ENCODE results near the gene KCNG4. TPM values are rescaled to one million over a fixed set of nuclear protein-coding genes. Genes with fewer than 3 reads are reported as not detected.

KCNG4 gene
- total and polyA plus RNA-seq, 2 experiments from 2014 or later = 0.07 TPM; not detected in 1

DNA sequence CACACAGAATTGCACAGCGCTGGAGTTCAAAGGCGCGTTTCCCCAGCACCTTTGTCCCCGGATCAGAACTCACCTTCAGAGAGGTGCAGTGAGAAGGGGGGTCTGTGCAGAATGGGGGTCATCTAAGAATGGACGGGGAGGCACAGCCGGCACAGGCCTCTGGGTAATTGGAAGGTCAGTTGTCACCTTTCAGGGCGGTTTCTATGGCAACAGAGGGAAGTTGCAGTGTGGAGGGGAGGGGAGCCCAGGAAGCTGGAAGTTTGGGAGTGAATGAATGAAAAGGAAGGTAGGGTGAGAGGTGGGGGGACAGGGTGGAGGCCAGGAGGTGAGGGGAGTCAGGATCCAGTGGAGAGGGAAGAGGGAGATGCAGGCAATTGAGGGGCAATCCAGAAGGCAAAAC, 12.4 kb upstream of the KCNG4 start:
- H3K4me1 Mint-ChIP-seq = peaks cover 9% of the 10 kb centered on the region
- TF ChIP-seq EZH2phosphoT487 (IDR thresholded peaks at IDR 0.05; ENCODE audit: unreplicated experiment) (no peak), ZNF114 (CRISPR knock-in tag; IDR thresholded peaks at IDR 0.05) (no peak), CREB1 (CRISPR knock-in tag; IDR thresholded peaks at IDR 0.05; ENCODE audit: low read depth) (no peak), POLR2AphosphoS5 (IDR thresholded peaks at IDR 0.05; ENCODE audit: low read depth) (no peak), NANOG (IDR thresholded peaks at IDR 0.05; ENCODE audit: borderline replicate concordance) (no peak), EZH2 (IDR thresholded peaks at IDR 0.05; ENCODE audit: low read depth, unreplicated experiment) (no peak), STAT1 (IDR thresholded peaks at IDR 0.05; ENCODE audit: unreplicated experiment) (no peak), ZNF331 (CRISPR knock-in tag; IDR thresholded peaks at IDR 0.05; ENCODE audit: low read depth) (no peak)
- TF ChIP-seq, protein P1, sequence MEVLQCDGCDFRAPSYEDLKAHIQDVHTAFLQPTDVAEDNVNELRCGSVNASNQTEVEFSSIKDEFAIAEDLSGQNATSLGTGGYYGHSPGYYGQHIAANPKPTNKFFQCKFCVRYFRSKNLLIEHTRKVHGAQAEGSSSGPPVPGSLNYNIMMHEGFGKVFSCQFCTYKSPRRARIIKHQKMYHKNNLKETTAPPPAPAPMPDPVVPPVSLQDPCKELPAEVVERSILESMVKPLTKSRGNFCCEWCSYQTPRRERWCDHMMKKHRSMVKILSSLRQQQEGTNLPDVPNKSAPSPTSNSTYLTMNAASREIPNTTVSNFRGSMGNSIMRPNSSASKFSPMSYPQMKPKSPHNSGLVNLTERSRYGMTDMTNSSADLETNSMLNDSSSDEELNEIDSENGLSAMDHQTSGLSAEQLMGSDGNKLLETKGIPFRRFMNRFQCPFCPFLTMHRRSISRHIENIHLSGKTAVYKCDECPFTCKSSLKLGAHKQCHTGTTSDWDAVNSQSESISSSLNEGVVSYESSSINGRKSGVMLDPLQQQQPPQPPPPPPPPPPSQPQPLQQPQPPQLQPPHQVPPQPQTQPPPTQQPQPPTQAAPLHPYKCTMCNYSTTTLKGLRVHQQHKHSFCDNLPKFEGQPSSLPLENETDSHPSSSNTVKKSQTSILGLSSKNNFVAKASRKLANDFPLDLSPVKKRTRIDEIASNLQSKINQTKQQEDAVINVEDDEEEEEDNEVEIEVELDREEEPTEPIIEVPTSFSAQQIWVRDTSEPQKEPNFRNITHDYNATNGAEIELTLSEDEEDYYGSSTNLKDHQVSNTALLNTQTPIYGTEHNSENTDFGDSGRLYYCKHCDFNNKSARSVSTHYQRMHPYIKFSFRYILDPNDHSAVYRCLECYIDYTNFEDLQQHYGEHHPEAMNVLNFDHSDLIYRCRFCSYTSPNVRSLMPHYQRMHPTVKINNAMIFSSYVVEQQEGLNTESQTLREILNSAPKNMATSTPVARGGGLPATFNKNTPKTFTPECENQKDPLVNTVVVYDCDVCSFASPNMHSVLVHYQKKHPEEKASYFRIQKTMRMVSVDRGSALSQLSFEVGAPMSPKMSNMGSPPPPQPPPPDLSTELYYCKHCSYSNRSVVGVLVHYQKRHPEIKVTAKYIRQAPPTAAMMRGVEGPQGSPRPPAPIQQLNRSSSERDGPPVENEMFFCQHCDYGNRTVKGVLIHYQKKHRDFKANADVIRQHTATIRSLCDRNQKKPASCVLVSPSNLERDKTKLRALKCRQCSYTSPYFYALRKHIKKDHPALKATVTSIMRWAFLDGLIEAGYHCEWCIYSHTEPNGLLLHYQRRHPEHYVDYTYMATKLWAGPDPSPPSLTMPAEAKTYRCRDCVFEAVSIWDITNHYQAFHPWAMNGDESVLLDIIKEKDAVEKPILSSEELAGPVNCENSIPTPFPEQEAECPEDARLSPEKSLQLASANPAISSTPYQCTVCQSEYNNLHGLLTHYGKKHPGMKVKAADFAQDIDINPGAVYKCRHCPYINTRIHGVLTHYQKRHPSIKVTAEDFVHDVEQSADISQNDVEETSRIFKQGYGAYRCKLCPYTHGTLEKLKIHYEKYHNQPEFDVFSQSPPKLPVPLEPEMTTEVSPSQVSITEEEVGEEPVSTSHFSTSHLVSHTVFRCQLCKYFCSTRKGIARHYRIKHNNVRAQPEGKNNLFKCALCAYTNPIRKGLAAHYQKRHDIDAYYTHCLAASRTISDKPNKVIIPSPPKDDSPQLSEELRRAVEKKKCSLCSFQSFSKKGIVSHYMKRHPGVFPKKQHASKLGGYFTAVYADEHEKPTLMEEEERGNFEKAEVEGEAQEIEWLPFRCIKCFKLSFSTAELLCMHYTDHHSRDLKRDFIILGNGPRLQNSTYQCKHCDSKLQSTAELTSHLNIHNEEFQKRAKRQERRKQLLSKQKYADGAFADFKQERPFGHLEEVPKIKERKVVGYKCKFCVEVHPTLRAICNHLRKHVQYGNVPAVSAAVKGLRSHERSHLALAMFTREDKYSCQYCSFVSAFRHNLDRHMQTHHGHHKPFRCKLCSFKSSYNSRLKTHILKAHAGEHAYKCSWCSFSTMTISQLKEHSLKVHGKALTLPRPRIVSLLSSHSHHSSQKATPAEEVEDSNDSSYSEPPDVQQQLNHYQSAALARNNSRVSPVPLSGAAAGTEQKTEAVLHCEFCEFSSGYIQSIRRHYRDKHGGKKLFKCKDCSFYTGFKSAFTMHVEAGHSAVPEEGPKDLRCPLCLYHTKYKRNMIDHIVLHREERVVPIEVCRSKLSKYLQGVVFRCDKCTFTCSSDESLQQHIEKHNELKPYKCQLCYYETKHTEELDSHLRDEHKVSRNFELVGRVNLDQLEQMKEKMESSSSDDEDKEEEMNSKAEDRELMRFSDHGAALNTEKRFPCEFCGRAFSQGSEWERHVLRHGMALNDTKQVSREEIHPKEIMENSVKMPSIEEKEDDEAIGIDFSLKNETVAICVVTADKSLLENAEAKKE (CRISPR knock-in tag; IDR thresholded peaks at IDR 0.05) = no peak
- TF ChIP-seq, protein P2, sequence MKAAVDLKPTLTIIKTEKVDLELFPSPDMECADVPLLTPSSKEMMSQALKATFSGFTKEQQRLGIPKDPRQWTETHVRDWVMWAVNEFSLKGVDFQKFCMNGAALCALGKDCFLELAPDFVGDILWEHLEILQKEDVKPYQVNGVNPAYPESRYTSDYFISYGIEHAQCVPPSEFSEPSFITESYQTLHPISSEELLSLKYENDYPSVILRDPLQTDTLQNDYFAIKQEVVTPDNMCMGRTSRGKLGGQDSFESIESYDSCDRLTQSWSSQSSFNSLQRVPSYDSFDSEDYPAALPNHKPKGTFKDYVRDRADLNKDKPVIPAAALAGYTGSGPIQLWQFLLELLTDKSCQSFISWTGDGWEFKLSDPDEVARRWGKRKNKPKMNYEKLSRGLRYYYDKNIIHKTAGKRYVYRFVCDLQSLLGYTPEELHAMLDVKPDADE (IDR thresholded peaks at IDR 0.05) = no peak
- TF ChIP-seq, protein P3, sequence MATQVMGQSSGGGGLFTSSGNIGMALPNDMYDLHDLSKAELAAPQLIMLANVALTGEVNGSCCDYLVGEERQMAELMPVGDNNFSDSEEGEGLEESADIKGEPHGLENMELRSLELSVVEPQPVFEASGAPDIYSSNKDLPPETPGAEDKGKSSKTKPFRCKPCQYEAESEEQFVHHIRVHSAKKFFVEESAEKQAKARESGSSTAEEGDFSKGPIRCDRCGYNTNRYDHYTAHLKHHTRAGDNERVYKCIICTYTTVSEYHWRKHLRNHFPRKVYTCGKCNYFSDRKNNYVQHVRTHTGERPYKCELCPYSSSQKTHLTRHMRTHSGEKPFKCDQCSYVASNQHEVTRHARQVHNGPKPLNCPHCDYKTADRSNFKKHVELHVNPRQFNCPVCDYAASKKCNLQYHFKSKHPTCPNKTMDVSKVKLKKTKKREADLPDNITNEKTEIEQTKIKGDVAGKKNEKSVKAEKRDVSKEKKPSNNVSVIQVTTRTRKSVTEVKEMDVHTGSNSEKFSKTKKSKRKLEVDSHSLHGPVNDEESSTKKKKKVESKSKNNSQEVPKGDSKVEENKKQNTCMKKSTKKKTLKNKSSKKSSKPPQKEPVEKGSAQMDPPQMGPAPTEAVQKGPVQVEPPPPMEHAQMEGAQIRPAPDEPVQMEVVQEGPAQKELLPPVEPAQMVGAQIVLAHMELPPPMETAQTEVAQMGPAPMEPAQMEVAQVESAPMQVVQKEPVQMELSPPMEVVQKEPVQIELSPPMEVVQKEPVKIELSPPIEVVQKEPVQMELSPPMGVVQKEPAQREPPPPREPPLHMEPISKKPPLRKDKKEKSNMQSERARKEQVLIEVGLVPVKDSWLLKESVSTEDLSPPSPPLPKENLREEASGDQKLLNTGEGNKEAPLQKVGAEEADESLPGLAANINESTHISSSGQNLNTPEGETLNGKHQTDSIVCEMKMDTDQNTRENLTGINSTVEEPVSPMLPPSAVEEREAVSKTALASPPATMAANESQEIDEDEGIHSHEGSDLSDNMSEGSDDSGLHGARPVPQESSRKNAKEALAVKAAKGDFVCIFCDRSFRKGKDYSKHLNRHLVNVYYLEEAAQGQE (IDR thresholded peaks at IDR 0.05; ENCODE audit: unreplicated experiment) = no peak
- ATAC-seq = no peak

More for the DNA sequence above, 12.4 kb upstream of the KCNG4 start:
- Mint-ChIP-seq H3K27ac (no peak overlapping the region), H3K9me3 (0 out of 3 replicates have a peak, but pooled peaks cover 4% of the 10 kb centered on the region), H3K27me3 (ENCODE audit: insufficient read depth, low read depth, poor library complexity) (peaks cover 10% of the 10 kb centered on the region), H3K4me3 (no peak overlapping the region), H3K36me3 (ENCODE audit: low read depth) (no peaks in the 10 kb centered on the region; the same call in 2 of the 3 replicates)
- H3K4me2 ChIP-seq = no peak overlapping the region
- H3K4me3 ChIP-seq = no peak overlapping the region
- no peaks in the 10 kb centered on the region for H3F3A ChIP-seq (replicated peaks; ENCODE audit: low read depth)
- peak; percentile 41 for DNase-seq (ENCODE audit: low spot score)
- H3K4me1 ChIP-seq (ENCODE audit: insufficient read depth) = no peaks in the 10 kb centered on the region
- no peaks in the 10 kb centered on the region; the same call in 1 of the 2 replicates for H3K36me3 ChIP-seq (ENCODE audit: insufficient read depth)
- no peaks in the 10 kb centered on the region for H3K9me2 ChIP-seq (ENCODE audit: insufficient read depth)
- no peaks in the 10 kb centered on the region for H4K20me1 ChIP-seq (replicated peaks; ENCODE audit: insufficient read depth)
- no peak overlapping the region for H3K27ac ChIP-seq (ENCODE audit: low read depth)
- no peak overlapping the region for H2AFZ ChIP-seq
- no peaks in the 10 kb centered on the region for H3K27me3 ChIP-seq (ENCODE audit: insufficient read depth)
- H3K79me2 ChIP-seq (replicated peaks; ENCODE audit: insufficient read depth) = no peaks in the 10 kb centered on the region

Data from GM23338 (cell line).